Esophagus squamous epithelium (tissue), 5 donors: Measurements from ENCODE around the gene EVA1B. TPM values are rescaled to one million over a fixed set of nuclear protein-coding genes. Genes with fewer than 3 reads are reported as not detected.
A peak's percentile ranks its signal among the peaks of the same experiment; 100 is the strongest.

Source experiments
- DNase-seq: peaks from one replicate; lab custom pipeline; 2025; lab: John Stamatoyannopoulos, UW
- H3K27ac ChIP-seq, 4 donors: fragments of 200-600 bp; sonication (generic); one replicate each; pipeline ENCODE4 v1.5.1; 2016 to 2019; ENCODE audit warnings: mild to moderate bottlenecking in 1 of 4
- H3K27me3 ChIP-seq, 4 donors: fragments of 200-600 bp; sonication (generic); 1 replicate in 3 of 4; 2 replicates in 1 of 4; pipeline versions ENCODE4 v1.5.1 to v1.6.0; 2017 to 2021; ENCODE audit warnings: antibody characterized with exemption in 1 of 4
- H3K36me3 ChIP-seq, 3 donors: fragments of 200-600 bp; sonication (generic); one replicate each; pipeline ENCODE4 v1.5.1; 2016 to 2019
- H3K4me1 ChIP-seq, 3 donors: fragments of 200-600 bp; sonication (generic); one replicate each; pipeline ENCODE4 v1.5.1; 2017 to 2019
- H3K4me3 ChIP-seq, 4 donors: fragments of 200-600 bp; sonication (generic); 1 replicate in 3 of 4; 2 replicates in 1 of 4; pipeline ENCODE4 v1.5.1; 2016 to 2019; ENCODE audit warnings: mild to moderate bottlenecking in 2 of 4, moderate library complexity in 1 of 4
- H3K9me3 ChIP-seq, 3 donors: fragments of 200-600 bp; sonication (generic); one replicate each; pipeline ENCODE4 v1.5.1; 2016 to 2019
- CTCF ChIP-seq, 6 experiments: fragments of 450-650 bp in 4 of 6; fragments of 200-600 bp in 2 of 6; sonication (generic) in 2 of 6; IDR thresholded peaks; one replicate each; pipeline ENCODE4 v1.5.1; 2016 to 2019; ENCODE audit warnings: antibody characterized with exemption in 6 of 6, mild to moderate bottlenecking in 4 of 6, moderate library complexity in 4 of 6
- POLR2A ChIP-seq, 4 donors: fragments of 450-650 bp; IDR thresholded peaks; one replicate each; pipeline ENCODE4 v1.6.1; 2017; ENCODE audit warnings: antibody characterized with exemption in 4 of 4, mild to moderate bottlenecking in 4 of 4, moderate library complexity in 3 of 4
- WGBS, 2 donors: methylation state at CpG; one replicate each; pipeline ENCODE4 v1.1.5; 2018; 5-methylcytosine and 5-hydroxymethylcytosine counted together
- intact Hi-C: fragments of 100-400 bp; cut with DNase I; formaldehyde crosslinking; loops from one replicate; pipeline ENCODE4 v1.15.0; 2022
- total RNA-seq, 4 donors: library from RNA; depleted of rRNA; stranded (reverse); fragments of >200 nt; gene quantifications; one replicate each; pipeline ENCODE4 v1.1.0, GENCODE V29; 2016
- donor health status: DM: yes; HTN: yes; CAD: no.

Gene EVA1B
- total RNA-seq, 4 donors from 2014 or later, result 7.5 to 22.1 (median 12.8) TPM

GRCh38 chr1:36304970-36305914 lies 18.2 kb downstream of the EVA1B start:
- Histone ChIP-seq H3K4me3 (no peak overlapping the region), H3K36me3 (peaks cover 21 to 56% (median 32%) of the 10 kb centered on the region in 3 donors), H3K27me3 (no peaks in the 10 kb centered on the region), H3K9me3 (no peaks in the 10 kb centered on the region), H3K4me1 (peaks cover 16 to 33% (median 26%) of the 10 kb centered on the region in 3 donors), H3K27ac (peak overlapping the region; percentile 87 to 97 (median 92))
- no peak for DNase-seq
- intact Hi-C loops, result no loop called here
- no peak for TF ChIP-seq POLR2A (IDR thresholded peaks at IDR 0.05)
- TF ChIP-seq CTCF (IDR thresholded peaks at IDR 0.05), result no peak
- 59 to 65% methylated on average over 7 to 8 of the region's 10 CpGs for WGBS, 2 donors

DNA sequence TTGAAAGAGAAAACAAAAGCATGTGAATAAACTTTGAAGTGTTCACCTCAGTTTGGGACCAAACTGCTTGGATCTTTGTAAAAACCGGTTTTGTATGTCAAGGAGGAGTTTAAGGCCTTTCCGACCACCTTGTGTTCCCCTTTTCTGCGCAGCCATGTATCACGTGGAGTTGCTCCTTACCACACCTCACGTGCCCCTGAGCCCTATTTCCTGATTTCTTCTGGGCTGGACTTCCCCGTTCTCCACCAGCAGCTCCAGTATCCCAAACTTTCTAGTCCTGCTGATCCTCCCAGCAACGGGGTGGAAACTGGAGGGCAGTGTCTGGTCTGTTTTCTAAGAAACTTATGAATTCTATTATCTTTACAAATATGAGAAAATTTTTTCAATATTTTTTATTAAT lies 18.9 kb downstream of the EVA1B start:
- no peak overlapping the region for H3K4me3 ChIP-seq
- peaks cover 23 to 40% (median 27%) of the 10 kb centered on the region in 3 donors for H3K4me1 ChIP-seq
- intact Hi-C loops, result no loop called here
- DNase-seq, result no peak
- H3K27ac ChIP-seq, result no peak overlapping the region
- H3K27me3 ChIP-seq, result no peaks in the 10 kb centered on the region
- TF ChIP-seq CTCF (IDR thresholded peaks at IDR 0.05) (no peak), POLR2A (IDR thresholded peaks at IDR 0.05) (no peak)
- peaks cover 21 to 60% (median 32%) of the 10 kb centered on the region in 3 donors for H3K36me3 ChIP-seq
- no peaks in the 10 kb centered on the region for H3K9me3 ChIP-seq
- WGBS, 2 donors, result 62 to 65% methylated on average over 7 of the region's 7 CpGs

DNA sequence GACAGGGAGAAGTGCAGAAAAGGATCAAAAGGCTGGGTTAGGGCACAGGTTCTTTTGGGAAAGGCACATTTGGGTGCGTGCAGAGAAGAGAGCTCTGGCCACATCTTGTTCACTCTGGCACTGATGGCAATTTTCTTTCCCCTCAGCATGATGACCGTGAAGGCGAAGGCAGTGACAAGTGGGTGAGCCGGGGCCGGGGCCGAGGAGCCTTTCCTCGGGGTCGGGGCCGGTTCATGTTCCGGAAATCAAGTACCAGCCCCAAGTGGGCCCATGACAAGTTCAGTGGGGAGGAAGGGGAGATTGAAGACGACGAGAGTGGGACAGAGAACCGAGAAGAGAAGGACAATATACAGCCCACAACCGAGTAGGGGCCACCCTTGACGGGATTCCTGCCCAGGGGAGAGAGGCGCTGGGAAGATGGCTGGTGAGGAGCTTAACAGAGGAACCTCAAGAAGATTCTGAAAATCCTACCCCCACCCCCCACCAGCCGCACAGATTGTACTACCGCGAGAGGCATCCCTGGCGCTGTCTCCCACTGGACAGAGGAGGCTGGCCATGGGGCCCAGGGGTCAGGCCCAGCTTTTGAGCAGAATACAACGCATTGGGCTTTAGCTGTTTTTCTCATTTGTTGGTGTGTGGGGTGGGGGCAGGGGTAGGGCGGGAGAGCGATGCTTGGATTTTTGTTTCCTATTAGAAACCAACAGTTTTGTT lies 19.6 kb downstream of the EVA1B start:
- intact Hi-C loops, result no loop called here
- WGBS, 2 donors, result 86 to 91% methylated on average over 21 of the region's 23 CpGs
- no peak for DNase-seq
- Histone ChIP-seq H3K27ac (no peak overlapping the region), H3K9me3 (no peaks in the 10 kb centered on the region), H3K4me1 (peaks cover 24 to 43% (median 27%) of the 10 kb centered on the region in 3 donors), H3K4me3 (no peak overlapping the region), H3K27me3 (no peaks in the 10 kb centered on the region), H3K36me3 (peaks cover 21 to 60% (median 35%) of the 10 kb centered on the region in 3 donors)
- TF ChIP-seq POLR2A (IDR thresholded peaks at IDR 0.05), result no peak
- no peak for TF ChIP-seq CTCF (IDR thresholded peaks at IDR 0.05)

- Histone ChIP-seq H3K27me3 (no peaks in the 10 kb centered on the region), H3K36me3 (peaks cover 21 to 65% (median 40%) of the 10 kb centered on the region in 3 donors), H3K27ac (no peak overlapping the region), H3K9me3 (no peaks in the 10 kb centered on the region), H3K4me3 (no peak overlapping the region), H3K4me1 (peaks cover 24 to 43% (median 27%) of the 10 kb centered on the region in 3 donors)
- no peak for TF ChIP-seq POLR2A (IDR thresholded peaks at IDR 0.05)
- TF ChIP-seq CTCF (IDR thresholded peaks at IDR 0.05), result no peak
- 61 to 62% methylated on average over 5 of the region's 5 CpGs for WGBS, 2 donors
- no peak for DNase-seq
- intact Hi-C loops, result no loop called here
These were observed 20.2 kb downstream of the EVA1B start for GRCh38 chr1:36303244-36303643.
